Right lung (tissue), 10 donors: ENCODE results near the gene UMAD1. TPM values are rescaled to one million over a fixed set of nuclear protein-coding genes. Genes with fewer than 3 reads are reported as not detected.
A peak's percentile ranks its signal among the peaks of the same experiment; 100 is the strongest.

ENCODE experiments used
- DNase-seq, 2 donors: peaks; one replicate each; pipeline ENCODE4 v3.0.0-alpha.2; 2013
- long read RNA-seq, 8 donors: transcript quantifications; one replicate each; lab custom pipeline, GENCODE V29; 2026
- polyA plus RNA-seq, 5 donors: library from polyadenylated mRNA; unstranded; fragments of 120-200 nt; gene quantifications; one replicate each; pipeline versions ENCODE4 v1.2.1 to v1.2.3, GENCODE V29; 2013; ENCODE audit warnings: inconsistent platforms in 1 of 5, low replicate concordance in 1 of 5; ENCODE audit not compliant: insufficient read length in 5 of 5, insufficient read depth in 1 of 5

Gene UMAD1
- 10 to 100 TPM; 13.7 to 16.5 (median 15.3) TPM for polyA plus RNA-seq
- long read RNA-seq, donor 1, result 0 reads
- long read RNA-seq, donor 2, partial matches to known transcripts, result 0 of 5 reads
- long read RNA-seq, donor 2, other reads (novel, unspliced or antisense), result 5 of 5 reads
- long read RNA-seq, donor 3, result 0 reads
- long read RNA-seq, donor 4, result 0 reads
- long read RNA-seq, donor 5, partial matches to known transcripts, result 0 of 7 reads
- long read RNA-seq, donor 5, other reads (novel, unspliced or antisense), result 5 of 7 reads
- long read RNA-seq, donor 6, partial matches to known transcripts, result 0 of 1 reads
- long read RNA-seq, donor 6, other reads (novel, unspliced or antisense), result 0 of 1 reads
- long read RNA-seq, donor 7, result 0 reads
- long read RNA-seq, donor 8, result 0 reads

DNA sequence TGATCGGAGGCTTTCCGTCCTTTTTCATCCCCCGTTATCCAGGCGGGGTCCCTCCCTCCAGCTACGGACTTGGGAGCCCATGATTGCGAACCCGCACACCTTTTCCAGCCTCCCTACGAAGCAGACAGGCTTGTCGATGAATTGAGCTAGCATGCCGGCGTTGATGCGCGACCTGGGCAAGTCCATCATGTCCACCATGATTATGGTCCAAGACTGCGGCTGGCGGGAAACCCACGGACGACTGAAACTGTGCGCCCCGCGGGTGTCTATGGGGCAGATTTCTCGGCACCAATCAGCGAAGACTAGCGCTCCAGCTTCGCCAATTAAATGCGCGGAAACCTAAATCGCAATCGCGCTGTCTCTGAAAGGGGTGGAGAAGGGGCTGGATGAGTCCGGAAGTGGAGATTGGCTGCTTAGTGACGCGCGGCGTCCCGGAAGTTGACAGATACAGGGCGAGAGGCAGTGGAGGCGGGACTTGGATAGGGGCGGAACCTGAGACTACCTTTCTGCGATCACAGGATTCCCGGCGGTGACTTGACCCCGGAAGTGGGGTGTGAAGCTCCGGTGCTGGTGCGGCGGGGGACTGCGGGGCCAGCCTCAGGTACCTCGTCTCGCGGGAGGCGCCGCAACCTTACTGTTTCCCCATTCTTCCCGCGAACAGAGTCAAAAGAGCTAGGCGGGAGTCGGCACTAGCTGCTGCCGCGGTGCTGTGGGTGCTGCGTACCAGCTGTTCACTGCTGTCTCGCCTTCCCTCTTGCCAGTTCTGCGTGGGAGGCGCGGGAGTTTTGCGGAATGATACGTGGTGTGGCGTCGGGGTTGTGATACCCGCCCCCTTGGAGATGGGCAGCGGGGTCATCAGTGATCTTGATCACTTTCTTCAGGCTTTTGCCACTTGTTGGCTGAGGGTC, at the start of gene UMAD1:
TSS of gene UMAD1 (plus strand) at position 532 of the 908 bp plus-strand sequence. CDS start 32,620 bp downstream, outside the sequence.
- DNase-seq, result peak; percentile 97 to 98

DNA sequence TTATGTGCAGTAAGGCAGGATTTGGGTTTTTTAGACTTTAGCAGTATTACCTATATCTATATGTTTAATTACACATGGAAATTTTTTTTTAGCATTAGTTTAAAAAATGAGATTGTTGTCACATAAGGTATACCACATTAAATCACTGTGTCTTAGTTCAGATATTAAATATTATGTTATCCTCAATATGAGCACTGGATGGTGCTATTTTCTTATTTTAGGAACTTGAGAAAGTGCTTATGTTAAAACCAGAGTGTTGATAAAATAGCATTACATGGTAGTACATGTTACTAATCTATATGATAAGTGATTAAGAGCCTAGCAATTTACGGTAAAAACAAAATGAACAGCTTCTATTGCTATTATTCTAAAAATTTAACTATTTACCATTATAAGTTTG, 45.1 kb upstream of the UMAD1 start:
- DNase-seq, result peak; percentile 4 to 13

DNA sequence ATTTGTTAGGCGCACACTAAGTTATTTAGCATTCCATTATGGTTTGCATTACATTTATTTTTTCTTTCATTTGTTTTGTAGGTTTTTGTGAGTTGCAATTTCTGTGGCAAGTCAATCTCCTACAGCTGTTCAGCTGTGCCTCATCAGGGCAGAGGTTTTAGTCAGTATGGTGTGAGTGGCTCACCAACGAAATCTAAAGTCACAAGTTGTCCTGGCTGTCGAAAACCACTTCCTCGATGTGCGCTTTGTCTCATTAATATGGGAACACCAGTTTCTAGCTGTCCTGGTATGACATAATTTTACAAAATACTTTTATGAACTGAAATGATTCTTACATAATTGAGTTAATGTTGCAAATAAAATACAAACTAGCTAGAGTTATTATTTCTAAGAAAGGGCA, 44.4 kb upstream of the UMAD1 start:
- DNase-seq, result no peak

DNA sequence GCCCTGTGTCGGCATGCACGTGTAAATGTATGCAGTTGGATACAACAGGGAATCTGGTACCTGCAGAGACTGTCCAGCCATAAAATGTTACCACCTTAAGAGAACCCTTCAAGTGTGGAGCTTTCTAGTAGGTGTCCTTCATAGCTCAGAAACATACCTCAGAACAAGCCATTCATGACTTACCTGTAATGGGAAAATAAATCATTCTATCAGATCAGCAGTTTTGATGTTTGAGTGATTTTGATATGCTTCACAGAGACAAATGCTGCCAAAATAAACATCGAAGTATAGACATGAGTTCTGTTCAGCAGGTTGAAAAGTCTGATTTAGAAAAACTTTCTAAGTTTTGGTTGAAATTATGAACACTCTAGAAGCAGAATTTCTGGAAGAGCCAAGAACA, 33.5 kb upstream of the UMAD1 start:
- DNase-seq, result no peak

DNA sequence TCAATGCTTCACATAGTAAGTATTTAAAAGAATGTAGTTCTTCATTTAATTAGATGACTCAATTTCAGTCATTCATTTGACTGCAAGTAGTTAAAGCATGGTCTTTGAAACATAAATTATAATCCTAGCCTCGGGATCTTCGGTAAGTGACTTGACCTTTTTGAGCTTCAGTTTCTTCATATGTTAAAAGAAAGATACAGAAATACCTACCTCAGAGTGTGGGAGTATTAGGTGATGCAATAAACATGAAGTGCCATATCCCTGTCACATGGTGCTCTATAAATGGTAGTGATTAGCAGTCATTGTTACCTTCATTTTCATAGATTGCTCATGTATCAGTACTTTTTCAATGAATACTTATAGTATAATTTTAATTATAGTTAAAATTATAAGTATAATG, 31.2 kb upstream of the UMAD1 start:
- DNase-seq, result no peak

DNA sequence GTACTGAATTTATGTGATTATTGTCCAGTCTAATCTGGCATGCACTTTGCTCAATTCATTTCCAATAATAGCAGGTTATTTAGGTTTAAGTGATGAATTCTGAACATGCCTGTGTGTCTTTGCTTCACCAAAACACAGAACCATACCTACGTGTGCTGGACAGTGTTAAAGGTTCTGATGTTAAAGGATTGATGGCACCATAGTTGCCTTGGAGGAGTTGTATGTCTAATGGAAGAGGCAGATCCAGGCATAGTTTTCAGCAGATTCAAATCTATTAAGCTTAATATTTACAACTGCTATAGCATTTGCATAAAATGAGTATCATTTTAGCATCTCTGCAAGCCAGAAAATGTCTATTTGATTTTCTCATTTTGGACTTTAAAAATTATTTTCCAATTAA, 28.0 kb upstream of the UMAD1 start:
- no peak for DNase-seq

DNA sequence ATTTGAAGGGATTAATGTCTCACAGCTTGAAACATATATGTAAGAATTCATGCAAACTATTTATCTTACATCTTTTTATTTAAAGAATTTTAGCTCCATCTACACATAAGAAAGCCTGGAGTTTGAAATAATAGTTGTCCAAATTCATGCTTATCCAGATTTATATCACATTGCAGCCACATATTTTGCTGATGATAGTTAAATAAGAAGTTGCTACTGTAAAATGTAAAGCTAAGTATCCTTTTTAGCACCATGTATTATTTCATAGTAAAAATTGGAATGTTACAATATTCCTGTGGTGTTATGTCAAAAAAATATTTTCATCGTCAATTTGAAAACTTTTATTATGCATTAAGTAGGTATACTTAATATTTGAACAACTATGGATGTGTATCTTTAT, 27.3 kb upstream of the UMAD1 start:
- no peak for DNase-seq

DNA sequence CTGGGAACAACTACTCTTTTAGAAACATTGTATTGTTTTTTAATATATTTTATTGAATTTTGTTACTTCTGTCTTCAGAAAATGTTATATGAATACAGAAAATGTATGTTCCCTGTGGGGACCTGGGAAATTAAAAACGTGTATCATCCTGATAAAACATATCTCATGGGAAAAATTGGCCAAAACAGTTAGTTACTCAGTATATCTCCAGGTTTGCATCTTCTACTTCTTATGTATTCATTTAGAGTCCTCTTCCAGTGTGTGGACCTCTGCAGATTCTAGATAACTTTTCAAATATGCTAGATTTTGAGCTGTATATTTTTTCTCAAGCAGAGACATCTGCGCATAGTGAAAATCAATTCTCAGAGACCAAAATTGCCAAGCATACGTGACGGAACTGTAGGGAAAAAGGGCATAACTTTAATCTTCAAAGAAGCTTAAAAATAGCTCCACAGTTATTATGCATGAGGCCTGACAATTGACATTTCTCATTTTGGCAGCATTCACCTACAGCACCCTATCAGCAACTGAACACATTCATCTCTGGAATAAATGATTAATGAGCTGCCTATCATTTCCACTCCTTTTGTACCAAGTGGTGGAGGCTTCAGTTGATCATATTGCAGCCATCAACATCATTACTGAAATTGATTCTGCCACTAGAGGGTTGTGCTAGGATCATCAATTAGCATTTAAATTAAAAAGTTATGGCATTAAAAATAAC, 26.4 kb upstream of the UMAD1 start:
- DNase-seq, result no peak

DNA sequence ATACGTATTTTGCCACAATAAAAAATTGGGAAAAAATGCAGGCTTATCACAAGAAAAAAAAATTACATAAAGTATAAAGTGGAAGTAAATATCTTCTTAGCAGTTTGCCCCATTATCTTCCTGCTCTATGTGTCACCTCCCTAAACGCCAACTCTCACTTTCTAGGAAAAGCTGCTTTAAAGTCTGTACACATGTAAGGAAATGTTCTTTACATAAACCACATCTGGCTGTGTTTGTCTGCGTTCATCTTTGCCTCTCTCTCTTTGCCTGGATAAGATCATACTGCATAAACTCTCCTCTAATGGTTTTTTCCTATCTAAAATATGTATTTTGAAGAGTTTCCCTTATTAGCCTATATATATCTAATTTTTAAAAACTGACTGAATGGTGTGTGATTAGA, 23.0 kb upstream of the UMAD1 start:
- DNase-seq, result no peak

DNA sequence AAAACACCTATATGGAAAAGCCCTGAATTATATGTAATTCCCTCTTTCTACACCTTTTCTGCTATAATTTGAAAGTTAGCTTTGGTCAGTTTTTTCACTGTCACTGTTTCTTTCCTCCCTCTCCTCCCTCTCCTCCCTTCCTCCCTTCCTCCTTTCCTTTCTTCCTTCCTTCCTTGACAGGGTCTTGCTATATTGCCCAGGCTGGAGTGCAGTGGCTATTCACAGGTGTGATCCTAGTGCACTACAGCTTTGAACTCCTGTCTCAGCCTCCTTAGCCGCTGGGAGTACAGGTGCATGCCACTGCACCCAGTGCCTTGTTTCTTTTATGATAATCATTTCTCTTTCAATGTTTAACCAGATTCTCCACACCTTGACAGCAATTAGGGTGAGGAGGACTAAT, 22.1 kb upstream of the UMAD1 start:
- DNase-seq, result no peak

DNA sequence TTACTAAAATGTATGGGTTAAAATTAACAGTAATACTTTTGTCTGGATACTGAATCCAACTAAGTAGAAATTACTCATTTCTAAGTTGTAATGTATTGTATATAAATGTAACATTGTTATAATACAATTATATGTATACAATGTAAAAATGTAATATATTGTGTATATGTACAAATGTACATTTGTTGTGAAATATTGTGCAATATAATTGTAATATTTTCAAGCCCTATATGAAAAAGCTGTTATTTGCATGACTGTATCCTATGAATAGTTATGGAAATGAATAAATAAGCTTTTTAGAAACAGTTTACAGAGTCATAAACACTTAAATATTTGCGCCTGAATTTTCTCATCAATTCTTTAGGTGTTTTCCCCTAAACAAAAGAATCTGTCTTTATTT, 20.3 kb upstream of the UMAD1 start:
- no peak for DNase-seq

DNA sequence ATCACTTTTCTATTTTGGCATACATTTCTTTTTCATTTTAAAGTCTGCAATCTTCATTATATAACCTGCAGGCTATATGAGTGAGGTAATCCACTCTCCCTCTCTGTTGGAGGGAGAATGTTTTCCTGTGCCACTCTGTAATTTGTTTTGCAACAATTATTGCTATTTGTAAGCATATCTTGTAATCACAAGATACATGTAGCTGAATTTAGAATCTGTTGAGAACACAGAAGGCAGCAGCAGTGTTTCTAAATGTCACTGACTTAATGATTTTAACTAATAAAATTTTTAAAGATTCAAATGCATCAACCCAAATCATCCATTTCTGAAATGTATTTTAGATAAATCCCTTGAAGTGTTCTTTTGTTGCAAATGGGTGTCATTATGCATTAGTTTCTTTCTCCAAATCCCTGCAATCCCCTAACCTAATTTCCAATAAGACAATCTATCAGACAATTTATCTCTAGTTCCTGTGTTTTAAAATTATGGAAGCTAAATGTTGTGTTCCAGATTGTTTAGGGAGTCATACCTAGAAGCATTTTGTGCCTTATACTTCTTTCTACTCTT, 19.8 kb upstream of the UMAD1 start:
- DNase-seq, result no peak

DNA sequence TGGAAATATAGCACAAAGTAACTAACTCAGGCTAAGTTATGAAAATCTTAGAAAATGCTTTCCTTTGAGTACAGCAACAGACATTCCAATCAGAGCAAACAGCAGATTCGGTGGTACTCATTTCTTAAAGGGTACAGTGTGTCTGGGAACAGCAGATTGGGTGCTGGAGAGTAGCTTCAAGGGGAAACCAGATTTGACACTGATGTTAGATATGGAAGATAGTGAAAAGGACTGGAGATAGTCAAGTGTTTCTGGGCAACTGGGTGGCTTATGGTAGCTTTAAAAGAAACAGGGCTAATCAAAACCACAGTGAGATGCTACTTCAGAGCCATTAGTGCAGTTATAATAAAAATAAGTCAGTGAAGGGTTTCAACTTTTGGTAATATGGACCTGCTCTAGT, 12.1 kb upstream of the UMAD1 start:
- no peak for DNase-seq

DNA sequence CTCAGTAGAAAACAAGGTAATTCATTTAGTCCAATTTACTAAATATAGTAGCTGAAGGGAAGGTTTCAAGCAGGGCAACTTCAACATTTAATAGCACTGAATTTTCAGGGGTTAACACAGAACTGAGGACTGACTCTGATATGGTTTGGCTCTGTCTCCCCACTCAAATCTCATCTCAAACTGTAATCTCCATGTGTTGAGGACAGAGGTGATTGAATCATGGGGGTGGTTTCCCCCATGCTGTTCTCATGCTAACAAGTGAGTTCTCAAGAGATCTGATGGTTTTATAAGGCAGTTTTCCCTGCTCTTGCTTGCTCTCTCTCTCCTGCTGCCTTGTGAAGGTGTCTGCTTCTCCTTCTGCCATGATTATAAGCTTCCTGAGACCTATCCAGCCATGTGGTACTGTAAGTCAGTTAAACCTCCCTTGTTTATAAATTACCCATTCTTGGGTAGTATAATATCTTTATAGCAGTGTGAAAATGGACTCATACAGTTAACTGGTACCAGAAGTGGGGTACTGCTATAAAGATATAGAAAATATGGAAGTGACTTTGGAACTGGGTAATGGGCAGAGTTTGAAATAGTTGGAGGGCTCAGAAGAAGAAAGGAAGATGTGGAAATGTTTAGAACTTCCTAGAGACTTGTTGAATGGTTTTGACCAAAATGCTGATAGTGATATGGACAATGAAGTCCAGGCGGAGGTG, 9.8 kb upstream of the UMAD1 start:
- DNase-seq, result no peak

DNA sequence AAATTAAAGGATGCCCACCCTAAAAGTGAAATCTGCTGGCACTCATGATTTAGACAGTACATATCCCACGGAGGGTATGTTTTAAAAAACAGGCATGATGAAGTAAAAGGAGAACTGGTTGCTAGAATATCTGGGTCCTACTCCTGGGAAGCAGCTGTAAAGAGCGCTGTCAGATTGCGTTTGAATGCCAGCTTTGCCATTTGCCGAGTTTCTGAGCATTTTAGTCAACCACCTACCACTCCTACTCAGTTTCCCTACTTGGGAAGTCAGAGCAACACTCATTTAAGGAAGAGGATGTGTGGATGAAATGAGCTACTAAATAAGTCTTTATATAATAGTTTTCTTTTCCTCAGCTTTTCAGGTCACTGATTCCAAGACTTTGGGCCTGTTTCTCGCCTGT, 1.1 kb upstream of the UMAD1 start:
- no peak for DNase-seq

DNA sequence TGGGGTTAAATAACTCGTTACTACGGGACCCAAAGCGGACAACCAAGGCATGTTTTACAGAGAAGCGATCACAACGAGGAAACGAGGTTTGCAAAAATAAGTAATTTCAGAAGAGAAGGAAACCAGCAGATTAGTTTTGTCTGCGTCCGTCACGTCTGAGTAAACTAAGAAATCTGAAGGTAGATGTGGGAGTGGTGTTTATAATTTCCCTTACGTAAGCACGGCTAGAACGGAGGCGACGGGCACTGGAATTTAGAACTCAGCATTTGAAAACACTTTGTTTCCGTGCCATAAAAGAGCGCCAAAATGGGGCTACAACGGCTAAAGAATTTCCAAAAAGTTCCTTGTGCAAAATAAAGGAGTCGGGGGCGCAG, 718 bp upstream of the UMAD1 start:
- DNase-seq, result peak in 1 of 2 donors; percentile 19

DNA sequence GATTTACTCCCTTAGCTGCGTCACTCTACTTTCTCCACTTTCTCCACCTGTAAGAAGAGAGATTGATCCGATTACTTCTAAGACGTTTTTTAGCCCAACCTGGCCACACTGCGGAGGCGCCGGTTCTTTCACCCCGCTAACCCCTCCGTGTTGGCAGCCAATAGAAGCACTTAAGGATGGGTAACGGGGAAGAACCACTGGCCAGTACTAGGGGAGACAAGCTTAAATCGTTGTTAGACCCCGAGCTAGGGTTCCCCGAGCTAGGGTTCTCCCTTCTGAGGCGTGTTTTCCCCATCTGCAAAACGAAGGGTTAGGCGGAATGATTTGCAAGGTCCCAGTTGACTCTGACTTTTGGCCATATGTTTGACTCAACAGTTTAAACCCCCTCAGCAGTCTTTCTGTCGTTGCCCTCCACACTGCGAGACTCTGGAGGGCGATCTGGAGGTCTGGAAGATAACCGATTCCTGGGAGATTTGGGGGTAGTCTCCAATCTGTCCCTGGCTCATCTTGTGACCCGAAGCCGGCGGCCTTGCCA, 644 bp downstream of the UMAD1 start:
- DNase-seq, result peak in 1 of 2 donors; percentile 33

DNA sequence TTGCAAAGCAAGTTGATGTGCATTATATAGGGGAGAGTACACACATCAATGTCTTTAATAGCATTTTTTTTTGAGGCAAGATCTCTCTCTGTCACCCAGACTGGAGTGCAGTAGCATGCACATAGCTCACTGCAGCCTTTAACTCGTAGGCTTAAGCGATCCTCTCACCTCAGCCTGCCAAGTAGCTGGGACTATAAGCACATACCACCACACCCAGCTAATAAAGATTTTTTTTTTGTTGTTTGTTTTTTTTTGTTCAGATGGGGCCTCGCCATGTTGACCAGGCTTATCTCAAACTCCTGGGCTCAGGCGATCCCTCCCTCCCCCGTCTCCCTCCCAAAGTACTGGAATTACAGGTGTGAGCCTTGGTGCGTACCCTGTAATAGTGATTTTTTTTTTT, 1.5 kb downstream of the UMAD1 start:
- no peak for DNase-seq

DNA sequence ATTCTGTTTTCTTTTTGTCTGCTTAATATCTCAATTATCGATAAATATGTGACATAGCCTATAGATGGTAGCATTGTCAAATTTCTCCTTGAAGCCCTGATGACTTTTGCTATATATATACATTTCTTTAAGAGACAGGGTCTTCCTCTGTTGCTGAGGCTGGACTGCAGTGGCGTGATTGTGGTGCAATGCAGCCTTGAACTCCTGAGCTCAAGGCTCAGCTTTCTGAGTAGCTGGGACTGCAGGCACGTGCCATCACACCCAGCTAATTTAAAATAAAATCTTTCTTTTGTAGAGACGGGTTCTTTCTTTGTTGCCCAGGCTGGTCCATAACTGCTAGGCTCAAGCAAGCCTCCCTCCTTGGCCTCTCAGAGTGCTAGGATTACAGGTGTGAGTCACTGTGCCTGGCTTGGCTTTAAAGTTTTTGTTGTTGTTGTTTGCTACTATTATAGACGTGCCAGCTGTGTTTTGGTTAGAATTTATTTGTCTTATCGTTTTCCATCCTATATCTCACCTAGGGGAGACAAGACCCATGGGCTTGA, 7.0 kb downstream of the UMAD1 start:
- no peak for DNase-seq

DNA sequence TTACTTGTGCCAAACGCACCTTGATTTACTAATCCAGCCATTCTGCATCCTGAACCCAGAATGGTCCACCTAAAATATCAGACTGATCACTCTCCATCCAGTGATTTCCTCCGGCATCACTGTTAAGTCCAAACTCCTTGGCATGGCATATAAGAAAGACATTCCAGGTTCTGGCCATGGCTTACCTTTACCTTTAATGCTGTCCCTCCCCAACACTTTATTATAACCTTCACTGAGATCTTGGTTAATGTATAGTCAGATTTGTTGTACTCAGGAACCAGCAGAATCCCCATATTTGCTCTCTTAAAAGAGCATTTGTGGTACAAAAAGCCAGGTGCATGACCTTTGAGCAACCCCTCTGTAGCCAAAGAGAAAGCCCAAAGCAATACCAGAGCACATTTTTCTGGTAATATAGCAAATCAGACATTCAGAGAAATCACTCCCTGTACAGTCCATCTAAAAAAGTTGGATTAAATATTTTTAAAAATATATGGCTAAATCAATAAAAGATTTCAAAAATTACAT, 10.2 kb downstream of the UMAD1 start:
- no peak for DNase-seq
